ENCODE data around the gene KIF3C. TPM values are rescaled to one million over a fixed set of nuclear protein-coding genes. Genes with fewer than 3 reads are reported as not detected.
A peak's percentile ranks its signal among the peaks of the same experiment; 100 is the strongest.

The KIF3C gene
- total RNA-seq, 6 donors from 2014 or later = 2.4 to 15.7 (median 4.4) TPM

DNA sequence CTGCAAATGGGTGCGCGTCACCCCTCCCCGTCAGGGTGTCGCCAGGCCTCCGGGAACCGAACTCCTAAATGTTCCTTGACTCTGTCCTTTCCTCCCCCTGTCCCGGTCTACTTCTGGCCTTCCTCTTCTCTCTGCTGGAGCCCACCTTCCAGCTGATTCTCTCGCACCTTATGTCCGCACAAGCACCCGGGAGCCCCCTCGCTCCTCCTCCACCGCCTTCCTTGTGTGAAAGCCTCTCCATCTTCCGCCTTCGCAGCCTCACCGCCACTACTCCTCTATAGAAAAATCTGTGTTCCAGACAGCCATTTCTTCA lies 627 bp upstream of the KIF3C start:
- ATAC-seq (ENCODE audit: low FRiP score in 2 of 2) = no peak
- peak overlapping the region in 3 of 4 donors; percentile 62 to 85 (median 79) for H3K4me3 ChIP-seq
- H3K9me3 ChIP-seq = no peaks in the 10 kb centered on the region
- peak overlapping the region in 2 of 4 donors; percentile 61 to 80 for H3K27ac ChIP-seq
- 70 to 71% methylated on average over 15 of the region's 15 CpGs for WGBS, 2 donors
- H3K36me3 ChIP-seq = no peaks in the 10 kb centered on the region
- H3K27me3 ChIP-seq = no peaks in the 10 kb centered on the region
- TF ChIP-seq POLR2AphosphoS5 (IDR thresholded peaks at IDR 0.05) (no peak), EP300 (IDR thresholded peaks at IDR 0.05) (no peak), POLR2A (IDR thresholded peaks at IDR 0.05) (no peak)
- TF ChIP-seq, protein P1, sequence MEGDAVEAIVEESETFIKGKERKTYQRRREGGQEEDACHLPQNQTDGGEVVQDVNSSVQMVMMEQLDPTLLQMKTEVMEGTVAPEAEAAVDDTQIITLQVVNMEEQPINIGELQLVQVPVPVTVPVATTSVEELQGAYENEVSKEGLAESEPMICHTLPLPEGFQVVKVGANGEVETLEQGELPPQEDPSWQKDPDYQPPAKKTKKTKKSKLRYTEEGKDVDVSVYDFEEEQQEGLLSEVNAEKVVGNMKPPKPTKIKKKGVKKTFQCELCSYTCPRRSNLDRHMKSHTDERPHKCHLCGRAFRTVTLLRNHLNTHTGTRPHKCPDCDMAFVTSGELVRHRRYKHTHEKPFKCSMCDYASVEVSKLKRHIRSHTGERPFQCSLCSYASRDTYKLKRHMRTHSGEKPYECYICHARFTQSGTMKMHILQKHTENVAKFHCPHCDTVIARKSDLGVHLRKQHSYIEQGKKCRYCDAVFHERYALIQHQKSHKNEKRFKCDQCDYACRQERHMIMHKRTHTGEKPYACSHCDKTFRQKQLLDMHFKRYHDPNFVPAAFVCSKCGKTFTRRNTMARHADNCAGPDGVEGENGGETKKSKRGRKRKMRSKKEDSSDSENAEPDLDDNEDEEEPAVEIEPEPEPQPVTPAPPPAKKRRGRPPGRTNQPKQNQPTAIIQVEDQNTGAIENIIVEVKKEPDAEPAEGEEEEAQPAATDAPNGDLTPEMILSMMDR (IDR thresholded peaks at IDR 0.05) = no peak
- H3K4me1 ChIP-seq = peaks cover 5 to 19% (median 11%) of the 10 kb centered on the region in 4 donors
- no peak for DNase-seq

DNA sequence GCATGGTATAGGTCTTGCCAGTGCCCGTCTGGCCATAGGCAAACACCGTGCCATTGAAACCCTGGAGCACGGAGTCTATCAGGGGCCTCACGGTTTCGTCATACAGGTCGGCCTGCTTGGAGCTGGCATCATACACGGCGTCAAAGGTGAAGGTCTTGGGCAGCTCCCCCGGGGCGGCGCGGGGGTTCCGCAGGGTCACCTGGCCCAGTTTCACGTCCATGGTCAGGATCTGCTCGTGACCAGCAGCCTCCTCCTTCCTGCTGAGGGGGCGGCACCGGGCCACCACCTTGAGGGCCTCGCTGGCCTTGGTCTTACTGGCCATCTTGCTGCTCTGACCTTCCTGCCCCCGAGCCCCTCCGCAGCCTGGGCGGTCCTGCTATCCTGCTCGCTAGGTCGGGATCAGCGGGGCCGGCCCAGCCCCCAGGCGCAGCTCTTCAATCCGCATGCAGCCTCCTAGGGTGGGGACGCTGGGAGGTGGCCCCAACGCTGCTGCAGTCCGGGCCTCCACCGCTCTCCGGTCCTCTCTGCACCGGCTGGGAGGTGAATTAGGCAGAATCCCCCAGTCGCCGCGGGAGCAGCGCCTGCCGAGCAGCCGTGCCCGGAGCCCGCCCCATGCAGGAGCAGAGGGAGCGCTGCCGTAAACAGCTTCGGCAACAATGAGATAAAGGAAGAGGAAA lies 563 bp downstream of the KIF3C start:
- Histone ChIP-seq H3K4me1 (peaks cover 5 to 19% (median 11%) of the 10 kb centered on the region in 4 donors), H3K27ac (peak overlapping the region in 2 of 4 donors; percentile 61 to 80)

GRCh38 chr2:25980951-25981350 lies 1.3 kb downstream of the KIF3C start:
- ATAC-seq (ENCODE audit: low FRiP score in 2 of 2) = no peak

More for the DNA sequence above, 563 bp downstream of the KIF3C start:
- H3K4me3 ChIP-seq = peak overlapping the region; percentile 62 to 88 (median 82)
- H3K9me3 ChIP-seq = no peaks in the 10 kb centered on the region
- H3K36me3 ChIP-seq = no peaks in the 10 kb centered on the region
- TF ChIP-seq, protein P1 (IDR thresholded peaks at IDR 0.05) = no peak
- TF ChIP-seq EP300 (IDR thresholded peaks at IDR 0.05) = no peak
- TF ChIP-seq POLR2AphosphoS5 (IDR thresholded peaks at IDR 0.05) = no peak
- no peak for TF ChIP-seq POLR2A (IDR thresholded peaks at IDR 0.05)
- ATAC-seq (ENCODE audit: low FRiP score in 2 of 2) (peak in 1 of 2 donors; percentile 43), DNase-seq (peak in 1 of 2 donors; percentile 87)
- no peaks in the 10 kb centered on the region for H3K27me3 ChIP-seq
- 13 to 46% methylated on average over 5 to 37 of the region's 44 CpGs for WGBS, 2 donors

GRCh38 chr2:25980076-25980887 lies 2.0 kb downstream of the KIF3C start:
- peak in 1 of 2 donors; percentile 55 for DNase-seq
- WGBS, 2 donors = 96 to 97% methylated on average over 24 to 29 of the region's 29 CpGs
- TF ChIP-seq, protein P1 (IDR thresholded peaks at IDR 0.05) = no peak
- TF ChIP-seq POLR2A (IDR thresholded peaks at IDR 0.05) = no peak
- no peak for TF ChIP-seq POLR2AphosphoS5 (IDR thresholded peaks at IDR 0.05)
- no peak for TF ChIP-seq EP300 (IDR thresholded peaks at IDR 0.05)
- Histone ChIP-seq H3K27me3 (no peaks in the 10 kb centered on the region), H3K9me3 (no peaks in the 10 kb centered on the region), H3K4me3 (no peak overlapping the region), H3K27ac (no peak overlapping the region), H3K36me3 (no peaks in the 10 kb centered on the region), H3K4me1 (peaks cover 5 to 19% (median 11%) of the 10 kb centered on the region in 4 donors)
- no peak for ATAC-seq (ENCODE audit: low FRiP score in 2 of 2)

More at GRCh38 chr2:25980951-25981350, 1.3 kb downstream of the KIF3C start:
- WGBS, 2 donors = 91 to 93% methylated on average over 8 to 14 of the region's 14 CpGs
- H3K27ac ChIP-seq = no peak overlapping the region
- no peaks in the 10 kb centered on the region for H3K27me3 ChIP-seq
- H3K9me3 ChIP-seq = no peaks in the 10 kb centered on the region
- no peak overlapping the region for H3K4me3 ChIP-seq
- DNase-seq = peak in 1 of 2 donors; percentile 48
- TF ChIP-seq, protein P1 (IDR thresholded peaks at IDR 0.05) = no peak
- TF ChIP-seq POLR2A (IDR thresholded peaks at IDR 0.05) (no peak), EP300 (IDR thresholded peaks at IDR 0.05) (no peak), POLR2AphosphoS5 (IDR thresholded peaks at IDR 0.05) (no peak)
- H3K36me3 ChIP-seq = no peaks in the 10 kb centered on the region
- peaks cover 5 to 19% (median 11%) of the 10 kb centered on the region in 4 donors for H3K4me1 ChIP-seq
